Aortic smooth muscle cell (primary cell): ENCODE results near the gene HHLA2. TPM values are rescaled to one million over a fixed set of nuclear protein-coding genes. Genes with fewer than 3 reads are reported as not detected.

ENCODE experiments used
- total RNA-seq: library from RNA; depleted of rRNA; stranded (reverse); fragments of >200 nt; gene quantifications from 2 replicates; pipeline ENCODE4 v1.2.3, GENCODE V29; 2014

The HHLA2 gene
- total RNA-seq = not detected in 2 replicates

GRCh38 chr3:108296239-108296638 lies at the start of gene HHLA2:
Gene HHLA2 (plus strand): TSS chr3:108296548. CDS start chr3:108351814, 55,266 bp downstream.

Other genes starting within 250 kb of the HHLA2 start
- 73.5 and 93.0 TPM in 2 replicates for gene CD47, start 205.5 kb upstream of the HHLA2 start, total RNA-seq
- gene IFT57, start 74.1 kb upstream of the HHLA2 start, total RNA-seq = 69.9 and 91.3 TPM in 2 replicates
- gene MYH15, start 214.0 kb downstream of the HHLA2 start, total RNA-seq = 0.06 and 0.26 TPM in 2 replicates